Ascending aorta (tissue), 2 donors: ENCODE results near the gene SULF2. TPM values are rescaled to one million over a fixed set of nuclear protein-coding genes. Genes with fewer than 3 reads are reported as not detected.

ENCODE experiments used
- DNase-seq, 2 donors: peaks; one replicate each; pipeline ENCODE4 v3.0.0-alpha.2; 2019; ENCODE audit warnings: low spot score in 2 of 2
- H3K27ac ChIP-seq, 2 donors: fragments of 200-600 bp; sonication (generic); one replicate each; pipeline ENCODE4 v1.5.1; 2016 to 2017; ENCODE audit warnings: mild to moderate bottlenecking in 1 of 2
- H3K27me3 ChIP-seq: fragments of 200-600 bp; sonication (generic); one replicate; pipeline ENCODE4 v1.5.1; 2017
- H3K36me3 ChIP-seq, 2 donors: fragments of 200-600 bp; sonication (generic); one replicate each; pipeline ENCODE4 v1.5.1; 2016
- H3K4me1 ChIP-seq, 2 donors: fragments of 200-600 bp; sonication (generic); one replicate each; pipeline ENCODE4 v1.5.1; 2016 to 2017; ENCODE audit warnings: mild to moderate bottlenecking in 1 of 2
- H3K4me3 ChIP-seq, 2 donors: fragments of 200-600 bp; sonication (generic); one replicate each; pipeline ENCODE4 v1.5.1; 2016 to 2017; ENCODE audit warnings: mild to moderate bottlenecking in 1 of 2
- H3K9me3 ChIP-seq, 2 donors: fragments of 200-600 bp; sonication (generic); one replicate each; pipeline ENCODE4 v1.5.1; 2016
- CTCF ChIP-seq, 3 experiments: fragments of 200-600 bp in 2 of 3; fragments of 450-650 bp in 1 of 3; sonication (generic) in 2 of 3; IDR thresholded peaks; one replicate each; pipeline ENCODE4 v1.5.1; 2016 to 2019; ENCODE audit warnings: antibody characterized with exemption in 3 of 3, mild to moderate bottlenecking in 1 of 3, moderate library complexity in 1 of 3
- intact Hi-C: fragments of 100-400 bp; cut with DNase I; formaldehyde crosslinking; loops from one replicate; pipeline ENCODE4 v1.15.1; 2023
- total RNA-seq: library from RNA; depleted of rRNA; stranded (reverse); fragments of >200 nt; gene quantifications from one replicate; pipeline ENCODE4 v1.1.0, GENCODE V29; 2016

SULF2 gene
- total RNA-seq, 1 donor from 2014 or later: 194 TPM

GRCh38 chr20:47740121-47740861, 45.0 kb downstream of the SULF2 start:
- intact Hi-C loops: no loop called here
- no peak overlapping the region for H3K4me3 ChIP-seq

GRCh38 chr20:47737923-47738322, 47.4 kb downstream of the SULF2 start:
- TF ChIP-seq CTCF (IDR thresholded peaks at IDR 0.05): no peak
- Histone ChIP-seq H3K4me3 (no peak overlapping the region), H3K36me3 (no peaks in the 10 kb centered on the region), H3K9me3 (no peaks in the 10 kb centered on the region), H3K27ac (no peak overlapping the region), H3K27me3 (no peaks in the 10 kb centered on the region), H3K4me1 (peaks cover 0 to 11% of the 10 kb centered on the region in 2 donors)
- no peak for DNase-seq
- intact Hi-C loops: no loop called here

More at GRCh38 chr20:47740121-47740861, 45.0 kb downstream of the SULF2 start:
- no peak for TF ChIP-seq CTCF (IDR thresholded peaks at IDR 0.05)
- Histone ChIP-seq H3K36me3 (no peaks in the 10 kb centered on the region), H3K4me1 (peaks cover 0 to 11% of the 10 kb centered on the region in 2 donors), H3K27ac (no peak overlapping the region), H3K9me3 (no peaks in the 10 kb centered on the region), H3K27me3 (no peaks in the 10 kb centered on the region)
- no peak for DNase-seq

- Histone ChIP-seq H3K27me3 (no peaks in the 10 kb centered on the region), H3K36me3 (peaks cover 0 to 3% of the 10 kb centered on the region in 2 donors), H3K27ac (no peak overlapping the region), H3K4me3 (no peak overlapping the region), H3K9me3 (no peaks in the 10 kb centered on the region), H3K4me1 (peaks cover 0 to 4% of the 10 kb centered on the region in 2 donors)
- no peak for DNase-seq
- TF ChIP-seq CTCF (IDR thresholded peaks at IDR 0.05): no peak
- intact Hi-C loops: no loop called here
Measured at GRCh38 chr20:47736570-47737152, 48.6 kb downstream of the SULF2 start.

- DNase-seq: no peak
- Histone ChIP-seq H3K27ac (no peak overlapping the region), H3K9me3 (no peaks in the 10 kb centered on the region), H3K4me3 (no peak overlapping the region), H3K36me3 (peaks cover 0 to 4% of the 10 kb centered on the region in 2 donors), H3K27me3 (no peaks in the 10 kb centered on the region), H3K4me1 (no peaks in the 10 kb centered on the region)
- intact Hi-C loops: no loop called here
- TF ChIP-seq CTCF (IDR thresholded peaks at IDR 0.05): no peak
Measured at GRCh38 chr20:47735412-47736400, 49.6 kb downstream of the SULF2 start.

- DNase-seq: no peak
- intact Hi-C loops: no loop called here
- Histone ChIP-seq H3K9me3 (no peaks in the 10 kb centered on the region), H3K27ac (no peak overlapping the region), H3K27me3 (no peaks in the 10 kb centered on the region), H3K4me1 (no peaks in the 10 kb centered on the region), H3K4me3 (no peak overlapping the region), H3K36me3 (peaks cover 0 to 4% of the 10 kb centered on the region in 2 donors)
- no peak for TF ChIP-seq CTCF (IDR thresholded peaks at IDR 0.05)
Measured at GRCh38 chr20:47734870-47735269, 50.4 kb downstream of the SULF2 start.
